Measurements from ENCODE around the gene KLHL33. TPM values are rescaled to one million over a fixed set of nuclear protein-coding genes. Genes with fewer than 3 reads are reported as not detected.
A peak's percentile ranks its signal among the peaks of the same experiment; 100 is the strongest.

The KLHL33 gene
- total RNA-seq, 2 donors from 2014 or later, result 0.35 to 0.44 TPM

DNA sequence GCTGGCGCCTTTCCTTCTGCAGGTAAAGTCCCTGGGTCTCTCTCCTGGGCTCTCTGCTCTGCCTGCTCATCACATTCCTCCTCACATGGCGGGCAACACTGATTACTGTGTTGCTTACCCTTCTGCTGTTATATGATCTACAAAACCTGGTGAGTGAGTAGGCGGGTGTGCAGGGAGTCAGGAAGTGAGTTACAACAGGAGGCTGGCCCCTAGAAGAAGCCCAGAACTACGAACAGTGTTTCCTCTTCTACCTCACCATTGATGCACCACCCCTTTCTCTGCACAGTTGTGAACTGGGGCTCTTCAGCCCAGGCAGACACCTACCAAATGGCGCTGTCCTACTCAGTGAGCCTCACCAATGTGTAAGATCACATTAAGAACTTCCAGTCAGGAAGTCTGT, 4.9 kb upstream of the KLHL33 start:
- H3K27ac ChIP-seq, result no peak overlapping the region
- H3K27me3 ChIP-seq, result no peaks in the 10 kb centered on the region
- H3K9me3 ChIP-seq, result no peaks in the 10 kb centered on the region
- no peak overlapping the region for H3K4me3 ChIP-seq
- no peak for DNase-seq (ENCODE audit: low spot score)
- no peaks in the 10 kb centered on the region for H3K4me1 ChIP-seq
- H3K36me3 ChIP-seq, result peaks cover 5% of the 10 kb centered on the region
- TF ChIP-seq CTCF (IDR thresholded peaks at IDR 0.05), result no peak

GRCh38 chr14:20440465-20440864, 4.5 kb upstream of the KLHL33 start:
- no peak for DNase-seq (ENCODE audit: low spot score)
- no peak overlapping the region for H3K4me3 ChIP-seq
- peaks cover under 1% of the 10 kb centered on the region for H3K36me3 ChIP-seq
- no peak overlapping the region for H3K27ac ChIP-seq
- no peaks in the 10 kb centered on the region for H3K27me3 ChIP-seq
- no peaks in the 10 kb centered on the region for H3K9me3 ChIP-seq
- TF ChIP-seq CTCF (IDR thresholded peaks at IDR 0.05), result no peak
- peaks cover 0 to 3% of the 10 kb centered on the region in 2 donors for H3K4me1 ChIP-seq

DNA sequence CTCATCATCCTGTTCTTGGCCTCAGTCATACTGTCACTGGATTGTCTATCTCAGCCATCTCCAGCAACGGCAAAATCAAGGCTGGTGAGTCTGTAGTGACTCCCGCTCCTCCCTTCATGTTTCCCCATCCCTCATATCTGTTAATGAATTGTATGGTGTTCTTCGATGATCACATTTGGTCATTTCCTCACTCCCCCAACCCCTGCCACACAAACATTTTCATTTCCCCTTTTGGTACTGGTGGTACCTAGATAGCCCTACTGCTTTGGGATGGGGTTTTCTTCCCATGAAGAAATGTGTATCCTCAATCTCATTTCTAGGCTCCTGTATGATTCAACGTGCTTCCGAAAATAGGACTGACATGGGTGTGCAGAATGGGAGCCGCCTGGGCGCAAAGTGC, 2.7 kb upstream of the KLHL33 start:
- no peak for TF ChIP-seq CTCF (IDR thresholded peaks at IDR 0.05)
- H3K36me3 ChIP-seq, result no peaks in the 10 kb centered on the region
- no peak for DNase-seq (ENCODE audit: low spot score)
- no peaks in the 10 kb centered on the region for H3K27me3 ChIP-seq
- H3K4me3 ChIP-seq, result no peak overlapping the region
- no peak overlapping the region for H3K27ac ChIP-seq
- H3K4me1 ChIP-seq, result peaks cover 0 to 10% of the 10 kb centered on the region in 2 donors
- H3K9me3 ChIP-seq, result no peaks in the 10 kb centered on the region

- H3K9me3 ChIP-seq, result no peaks in the 10 kb centered on the region
- no peak overlapping the region for H3K27ac ChIP-seq
- H3K27me3 ChIP-seq, result no peaks in the 10 kb centered on the region
- no peak overlapping the region for H3K4me3 ChIP-seq
- TF ChIP-seq CTCF (IDR thresholded peaks at IDR 0.05), result no peak
- peaks cover 0 to 10% of the 10 kb centered on the region in 2 donors for H3K4me1 ChIP-seq
- H3K36me3 ChIP-seq, result no peaks in the 10 kb centered on the region
- no peak for DNase-seq (ENCODE audit: low spot score)
Observed at GRCh38 chr14:20436363-20436755, 393 bp upstream of the KLHL33 start.

- H3K4me3 ChIP-seq, result peak overlapping the region; percentile 34 to 51
Observed at GRCh38 chr14:20434701-20435581, 1.0 kb downstream of the KLHL33 start.

More at GRCh38 chr14:20434701-20435581, 1.0 kb downstream of the KLHL33 start:
- H3K36me3 ChIP-seq, result no peaks in the 10 kb centered on the region
- no peaks in the 10 kb centered on the region for H3K9me3 ChIP-seq
- peaks cover 0 to 16% of the 10 kb centered on the region in 2 donors for H3K4me1 ChIP-seq
- no peaks in the 10 kb centered on the region for H3K27me3 ChIP-seq
- no peak for TF ChIP-seq CTCF (IDR thresholded peaks at IDR 0.05)
- H3K27ac ChIP-seq, result peak overlapping the region; percentile 58 to 67
- peak; percentile 64 for DNase-seq (ENCODE audit: low spot score)
